ENCODE measurements around the gene HINT3.
"Not testable (repeated sequence)": the region's sequence is repeated elsewhere in the genome, so short reads cannot be mapped to it uniquely, and the experiment has no call there.

Gene HINT3

GRCh38 chr6:125949069-125949468 lies 7.5 kb upstream of the HINT3 start:
- Histone ChIP-seq H3K9me2 (ENCODE audit: low read depth, low read length) (no peaks in the 10 kb centered on the region), H3K4me3 (ENCODE audit: low read depth, low read length, poor library complexity, severe bottlenecking) (no peak overlapping the region), H3K9me3 (ENCODE audit: low read length) (peaks cover 12% of the 10 kb centered on the region; the same call in 1 of the 2 replicates), H2AFZ (ENCODE audit: low read length) (no peak overlapping the region), H3F3A (ENCODE audit: insufficient read depth, low read length) (no peaks in the 10 kb centered on the region), H3K4me1 (ENCODE audit: insufficient read depth, low read length, severe bottlenecking) (peaks cover 11% of the 10 kb centered on the region), H3K9ac (ENCODE audit: low read length) (no peak overlapping the region), H3K79me2 (ENCODE audit: insufficient read depth, low read length) (no peaks in the 10 kb centered on the region), H3K4me2 (ENCODE audit: low read length) (no peak overlapping the region), H3K36me3 (ENCODE audit: insufficient read depth, low read length) (peaks cover 3% of the 10 kb centered on the region; the same call in 1 of the 2 replicates), H3K27me3 (ENCODE audit: insufficient read depth, low read length) (no peaks in the 10 kb centered on the region), H3K27ac (ENCODE audit: low read depth, low read length, poor library complexity, severe bottlenecking) (no peak overlapping the region), H4K20me1 (ENCODE audit: insufficient read depth, low read length) (no peaks in the 10 kb centered on the region)
- TF ChIP-seq CTCF (IDR thresholded peaks at IDR 0.05; ENCODE audit: low read length) = no peak
- no peak for TF ChIP-seq EZH2 (IDR thresholded peaks at IDR 0.05; ENCODE audit: borderline replicate concordance, low read length)

GRCh38 chr6:125950293-125950692 lies 6.3 kb upstream of the HINT3 start:
- H3K9ac ChIP-seq (ENCODE audit: low read length) = no peak overlapping the region
- no peaks in the 10 kb centered on the region for H3K79me2 ChIP-seq (ENCODE audit: insufficient read depth, low read length)
- H3K36me3 ChIP-seq (ENCODE audit: insufficient read depth, low read length) = peaks cover 3% of the 10 kb centered on the region; the same call in 1 of the 2 replicates
- H3F3A ChIP-seq (ENCODE audit: insufficient read depth, low read length) = no peaks in the 10 kb centered on the region
- H3K4me3 ChIP-seq (ENCODE audit: low read depth, low read length, poor library complexity, severe bottlenecking) = no peak overlapping the region
- H3K4me1 ChIP-seq (ENCODE audit: insufficient read depth, low read length, severe bottlenecking) = peaks cover 13% of the 10 kb centered on the region
- H3K27me3 ChIP-seq (ENCODE audit: insufficient read depth, low read length) = no peaks in the 10 kb centered on the region
- TF ChIP-seq CTCF (IDR thresholded peaks at IDR 0.05; ENCODE audit: low read length) (no peak), EZH2 (IDR thresholded peaks at IDR 0.05; ENCODE audit: borderline replicate concordance, low read length) (no peak)
- H2AFZ ChIP-seq (ENCODE audit: low read length) = no peak overlapping the region
- H3K9me2 ChIP-seq (ENCODE audit: low read depth, low read length) = no peaks in the 10 kb centered on the region
- peaks cover 12% of the 10 kb centered on the region; the same call in 1 of the 2 replicates for H3K9me3 ChIP-seq (ENCODE audit: low read length)
- no peak overlapping the region for H3K27ac ChIP-seq (ENCODE audit: low read depth, low read length, poor library complexity, severe bottlenecking)
- H4K20me1 ChIP-seq (ENCODE audit: insufficient read depth, low read length) = no peaks in the 10 kb centered on the region
- no peak overlapping the region for H3K4me2 ChIP-seq (ENCODE audit: low read length)

GRCh38 chr6:125950716-125951115 lies 5.9 kb upstream of the HINT3 start:
- not testable (repeated sequence) for H3K27ac ChIP-seq (ENCODE audit: low read depth, low read length, poor library complexity, severe bottlenecking); H3F3A ChIP-seq (ENCODE audit: insufficient read depth, low read length); H4K20me1 ChIP-seq (ENCODE audit: insufficient read depth, low read length); H2AFZ ChIP-seq (ENCODE audit: low read length); H3K36me3 ChIP-seq (ENCODE audit: insufficient read depth, low read length); H3K27me3 ChIP-seq (ENCODE audit: insufficient read depth, low read length); H3K4me2 ChIP-seq (ENCODE audit: low read length); H3K79me2 ChIP-seq (ENCODE audit: insufficient read depth, low read length); H3K9ac ChIP-seq (ENCODE audit: low read length); H3K4me3 ChIP-seq (ENCODE audit: low read depth, low read length, poor library complexity, severe bottlenecking); H3K9me2 ChIP-seq (ENCODE audit: low read depth, low read length)
- peaks cover 14% of the 10 kb centered on the region for H3K4me1 ChIP-seq (ENCODE audit: insufficient read depth, low read length, severe bottlenecking)
- H3K9me3 ChIP-seq (ENCODE audit: low read length) = peaks cover 12% of the 10 kb centered on the region; the same call in 1 of the 2 replicates

GRCh38 chr6:125951323-125951722 lies 5.2 kb upstream of the HINT3 start:
- Histone ChIP-seq H3K27ac (ENCODE audit: low read depth, low read length, poor library complexity, severe bottlenecking) (no peak overlapping the region), H3K4me1 (ENCODE audit: insufficient read depth, low read length, severe bottlenecking) (peaks cover 20% of the 10 kb centered on the region), H3K27me3 (ENCODE audit: insufficient read depth, low read length) (no peaks in the 10 kb centered on the region), H4K20me1 (ENCODE audit: insufficient read depth, low read length) (no peaks in the 10 kb centered on the region), H2AFZ (ENCODE audit: low read length) (no peak overlapping the region), H3K79me2 (ENCODE audit: insufficient read depth, low read length) (no peaks in the 10 kb centered on the region), H3K4me3 (ENCODE audit: low read depth, low read length, poor library complexity, severe bottlenecking) (no peak overlapping the region), H3K9me3 (ENCODE audit: low read length) (peaks cover 12% of the 10 kb centered on the region; the same call in 1 of the 2 replicates), H3K9ac (ENCODE audit: low read length) (no peak overlapping the region), H3K4me2 (ENCODE audit: low read length) (no peak overlapping the region), H3K9me2 (ENCODE audit: low read depth, low read length) (no peaks in the 10 kb centered on the region), H3F3A (ENCODE audit: insufficient read depth, low read length) (no peaks in the 10 kb centered on the region), H3K36me3 (ENCODE audit: insufficient read depth, low read length) (peaks cover 3% of the 10 kb centered on the region; the same call in 1 of the 2 replicates)
- TF ChIP-seq CTCF (IDR thresholded peaks at IDR 0.05; ENCODE audit: low read length) (no peak), EZH2 (IDR thresholded peaks at IDR 0.05; ENCODE audit: borderline replicate concordance, low read length) (no peak)

Data from OCI-LY1 (cell line).